ENCODE results near the gene ANKRD2.
"Not testable (repeated sequence)": the region's sequence is repeated elsewhere in the genome, so short reads cannot be mapped to it uniquely, and the experiment has no call there.

The ANKRD2 gene

DNA sequence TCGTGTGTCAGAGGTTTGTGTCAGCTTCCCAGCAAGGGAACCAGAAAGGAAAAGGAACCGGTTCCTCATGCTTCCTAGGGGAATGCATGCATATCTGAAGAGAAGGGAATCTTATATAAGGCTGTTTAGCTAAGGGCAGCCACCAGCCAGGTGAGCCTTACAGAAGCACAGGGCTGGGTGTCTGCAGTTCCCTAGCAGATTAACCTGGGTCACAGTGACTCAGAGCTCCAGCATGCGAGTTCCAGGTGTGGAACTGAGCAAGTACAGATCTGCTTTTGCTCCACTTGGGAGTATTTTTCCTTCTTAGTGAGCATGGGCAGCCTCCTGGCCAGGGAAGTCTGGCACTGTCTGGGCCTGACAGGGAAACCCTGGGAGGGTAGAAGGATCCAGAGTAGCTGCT, 957 bp upstream of the ANKRD2 start:
- DNase-seq (ENCODE audit: low spot score), result no peak

DNA sequence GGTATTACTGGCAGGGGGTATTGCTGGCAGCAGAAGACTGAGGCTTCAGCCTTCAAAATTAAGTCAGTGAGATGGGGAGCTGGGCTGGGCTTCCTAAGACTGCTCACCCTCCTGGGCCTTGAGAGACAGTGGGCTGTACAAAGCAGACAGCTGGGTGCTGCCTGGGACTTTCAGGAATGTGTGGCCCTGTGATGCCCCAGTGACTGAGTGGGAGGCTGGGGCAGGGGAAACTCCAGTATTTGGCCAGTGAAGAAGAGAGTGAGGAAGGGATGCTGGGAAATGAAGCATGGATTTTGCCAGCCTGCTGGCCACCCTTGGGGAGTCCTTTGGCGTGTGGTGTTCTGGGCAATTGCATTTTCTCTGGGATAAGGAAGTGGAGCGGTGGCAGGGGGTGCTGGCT, 442 bp downstream of the ANKRD2 start:
- DNase-seq (ENCODE audit: low spot score), result no peak

DNA sequence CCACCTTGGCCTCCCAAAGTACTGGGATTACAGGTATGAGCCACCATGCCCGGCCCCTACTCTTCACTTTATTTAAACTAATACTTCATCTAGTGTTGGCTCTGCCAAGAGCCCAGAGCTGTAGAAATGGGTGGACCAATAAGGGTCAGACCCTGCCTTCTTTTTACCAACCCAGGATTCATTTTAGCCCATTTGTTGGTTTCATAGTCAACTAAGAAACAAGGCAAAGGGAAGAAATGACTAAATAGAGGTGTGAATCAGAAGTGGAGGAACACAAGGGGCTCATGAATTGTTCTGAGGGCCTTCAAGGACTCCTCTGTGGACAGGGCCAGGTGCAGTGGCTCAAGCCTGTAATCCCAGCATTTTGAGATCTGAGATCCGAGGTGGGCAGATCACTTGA, 1.1 kb downstream of the ANKRD2 start:
- DNase-seq (ENCODE audit: low spot score), result no peak

DNA sequence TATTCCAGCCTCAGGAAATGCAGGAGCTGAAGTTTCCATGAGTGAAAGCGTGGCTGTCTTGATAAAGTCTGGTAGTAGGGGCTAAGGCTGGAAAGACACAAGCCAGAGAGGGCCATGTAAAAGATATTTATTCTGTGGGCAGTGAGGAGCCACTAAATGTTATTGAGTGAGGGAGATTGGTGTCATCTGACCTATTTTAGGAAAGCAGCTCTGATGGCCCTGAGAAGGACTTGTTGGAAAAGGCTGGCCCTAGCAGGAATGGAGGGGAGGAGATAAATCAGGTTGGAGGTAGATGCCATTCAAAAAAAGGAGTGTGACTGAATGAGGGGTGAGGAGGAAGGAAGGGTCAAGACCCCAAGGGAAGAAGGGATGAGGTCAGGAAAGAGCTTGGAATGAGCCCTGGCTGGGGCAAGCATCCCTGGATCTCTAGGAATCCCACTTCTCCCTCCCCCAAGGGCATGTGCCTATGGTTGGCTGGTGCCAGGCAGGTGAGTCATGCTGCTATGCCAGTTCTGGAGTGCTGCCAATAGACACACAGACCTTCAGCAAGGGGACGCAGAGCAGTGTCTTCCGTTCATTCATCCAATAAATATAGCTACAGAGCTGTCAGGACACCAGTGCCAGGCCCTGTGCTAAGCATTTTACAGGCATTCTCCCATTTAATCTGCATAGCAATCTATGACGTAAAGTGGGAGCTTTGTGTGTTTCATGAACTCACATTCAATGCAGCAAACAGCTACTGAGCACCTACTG, 2.0 kb downstream of the ANKRD2 start:
- no peak for DNase-seq (ENCODE audit: low spot score)

DNA sequence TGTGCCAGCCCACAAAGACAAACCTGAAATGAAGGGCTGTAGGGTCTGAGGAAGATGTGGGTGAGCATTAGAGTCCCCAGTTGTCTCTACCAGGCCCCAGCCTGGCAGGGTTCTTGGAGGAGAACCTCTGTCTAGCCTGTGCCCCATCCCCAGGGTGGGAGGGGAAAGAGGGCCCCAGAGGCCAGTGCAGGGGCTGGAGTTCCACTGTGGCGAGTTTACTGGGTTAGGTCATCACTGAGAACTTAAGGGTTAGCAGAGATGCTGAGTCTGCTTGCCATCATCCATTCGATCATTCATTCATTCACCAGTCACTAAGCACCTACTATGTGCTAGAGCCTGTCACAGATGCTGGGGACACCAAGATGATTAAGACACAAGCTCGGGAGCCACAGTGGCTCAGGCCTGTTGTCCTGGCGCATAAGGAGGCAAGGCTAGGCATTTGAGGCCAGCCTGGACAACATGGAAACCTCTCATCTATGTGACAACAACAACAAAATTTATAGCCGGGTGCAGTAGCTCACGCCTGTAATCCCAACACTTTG, 2.6 kb downstream of the ANKRD2 start:
- DNase-seq (ENCODE audit: low spot score), result no peak

DNA sequence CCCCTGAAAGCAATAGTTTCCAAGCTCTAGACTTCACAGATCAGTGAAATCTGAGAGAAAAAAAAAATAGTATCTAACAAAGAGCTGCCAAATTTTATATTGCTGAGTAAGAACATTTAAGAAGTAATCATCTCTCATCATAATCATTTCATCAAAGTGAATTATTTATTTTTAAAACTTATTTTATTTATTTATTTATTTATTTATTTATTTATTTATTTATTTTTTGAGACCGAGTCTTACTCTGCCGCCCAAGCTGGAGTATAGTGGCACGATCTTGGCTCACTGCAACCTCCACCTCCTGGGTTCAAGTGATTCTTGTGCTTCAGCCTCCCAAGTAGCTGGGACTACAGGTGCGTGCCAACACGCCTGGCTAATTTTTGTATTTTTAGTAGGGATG, 3.9 kb downstream of the ANKRD2 start:
- DNase-seq (ENCODE audit: low spot score), result not testable (repeated sequence)

DNA sequence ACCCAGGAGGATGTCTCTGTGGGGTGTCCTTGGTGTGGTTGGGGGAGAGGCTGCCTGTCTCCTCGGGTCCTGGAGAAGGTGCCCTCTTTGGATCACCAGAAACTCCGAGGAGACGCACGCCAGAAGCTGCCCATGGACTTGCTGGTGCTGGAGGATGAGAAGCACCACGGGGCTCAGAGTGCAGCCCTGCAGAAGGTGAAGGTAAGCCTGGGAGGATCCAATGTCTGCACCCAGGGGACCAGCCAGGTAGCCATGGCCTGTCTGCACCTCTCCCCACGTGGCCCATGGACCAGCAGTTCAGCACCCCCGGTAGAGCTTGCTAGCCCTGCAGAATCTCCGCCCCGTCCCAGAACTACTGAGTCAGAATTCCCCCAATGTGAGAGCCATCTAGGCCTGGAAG, 5.1 kb downstream of the ANKRD2 start:
- no peak for DNase-seq (ENCODE audit: low spot score)

DNA sequence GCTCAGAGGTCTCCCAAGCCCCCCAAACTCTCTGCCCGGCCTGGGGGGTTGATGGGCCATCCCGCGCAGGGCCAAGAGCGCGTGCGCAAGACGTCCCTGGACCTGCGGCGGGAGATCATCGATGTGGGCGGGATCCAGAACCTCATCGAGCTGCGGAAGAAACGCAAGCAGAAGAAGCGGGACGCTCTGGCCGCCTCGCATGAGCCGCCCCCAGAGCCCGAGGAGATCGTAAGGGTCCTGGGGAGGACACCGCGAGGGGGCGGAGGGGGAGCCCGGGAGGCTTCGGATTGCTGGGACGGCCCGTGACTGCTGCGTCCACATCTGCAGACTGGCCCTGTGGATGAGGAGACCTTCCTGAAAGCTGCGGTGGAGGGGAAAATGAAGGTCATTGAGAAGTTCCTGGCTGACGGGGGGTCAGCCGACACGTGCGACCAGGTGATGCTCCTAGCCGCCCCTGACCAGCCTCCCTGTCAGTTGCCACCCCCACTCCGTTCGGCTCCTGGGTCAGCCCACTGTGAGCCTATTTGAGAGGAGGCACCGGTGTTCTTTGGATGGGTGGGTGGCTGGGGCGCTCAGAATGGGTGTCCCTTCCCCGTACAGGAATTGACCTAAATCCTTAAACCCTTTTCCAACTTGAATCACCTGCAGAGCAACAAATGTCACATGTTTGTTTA, 5.7 kb downstream of the ANKRD2 start:
- no peak for DNase-seq (ENCODE audit: low spot score)

DNA sequence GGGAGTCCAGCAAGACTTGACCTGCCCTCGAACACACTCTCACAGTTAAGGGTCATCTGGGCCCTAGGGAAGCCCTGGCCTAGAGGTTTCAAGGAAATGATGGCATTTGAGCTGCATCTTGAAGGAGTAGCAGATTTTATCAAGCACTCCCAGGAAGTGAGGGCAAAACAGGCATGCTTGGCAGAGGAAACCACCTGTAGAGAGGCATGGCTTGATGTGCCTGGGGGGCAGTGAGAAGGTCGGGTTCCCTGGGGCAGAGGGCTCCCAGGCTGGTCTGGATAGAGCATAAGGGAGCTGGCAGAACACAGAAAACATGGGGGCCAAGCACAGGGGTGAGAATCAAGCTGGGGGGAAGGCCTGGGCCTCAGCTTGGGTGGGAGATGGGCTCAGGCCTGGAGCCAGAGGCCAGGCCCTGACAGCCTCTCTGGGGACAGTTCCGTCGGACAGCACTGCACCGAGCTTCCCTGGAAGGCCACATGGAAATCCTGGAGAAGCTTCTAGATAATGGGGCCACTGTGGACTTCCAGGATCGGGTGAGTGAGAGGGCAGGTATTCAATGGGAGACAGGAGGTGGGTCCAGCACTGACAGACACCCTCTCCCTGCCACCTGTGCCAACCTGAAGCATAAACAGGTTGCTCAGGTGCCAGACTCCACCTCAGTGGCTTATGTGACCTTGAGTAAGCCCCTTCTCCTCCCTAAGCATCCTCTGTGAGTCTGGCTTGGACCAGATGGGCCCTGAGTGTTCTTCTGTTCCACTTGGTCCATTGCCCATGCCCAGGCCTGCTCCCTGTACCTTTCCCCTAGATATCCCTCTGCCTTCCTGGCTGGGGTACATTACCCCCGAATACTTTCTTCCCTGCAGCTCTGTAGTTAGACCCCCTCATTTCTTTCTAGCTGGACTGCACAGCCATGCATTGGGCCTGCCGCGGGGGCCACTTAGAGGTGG, 8.1 kb downstream of the ANKRD2 start:
- no peak for DNase-seq (ENCODE audit: low spot score)

DNA sequence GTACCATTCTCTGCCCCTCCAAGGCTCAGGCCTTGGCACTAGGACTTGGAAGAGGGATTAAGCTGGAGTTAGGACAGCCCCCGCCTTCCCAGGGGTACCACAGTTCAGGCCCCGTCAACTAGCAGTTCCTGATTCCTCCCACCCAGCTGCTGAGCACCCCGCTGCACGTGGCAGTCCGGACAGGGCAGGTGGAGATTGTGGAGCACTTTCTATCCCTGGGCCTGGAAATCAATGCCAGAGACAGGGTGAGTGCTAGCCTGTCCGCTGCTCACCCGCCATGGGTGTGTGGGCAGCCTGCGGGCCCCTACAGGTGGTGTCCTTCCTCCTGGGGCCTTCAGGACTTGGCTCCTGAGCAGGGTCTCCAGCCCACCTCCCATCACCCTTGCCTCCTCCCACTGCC, 9.6 kb downstream of the ANKRD2 start:
- DNase-seq (ENCODE audit: low spot score), result no peak

DNA sequence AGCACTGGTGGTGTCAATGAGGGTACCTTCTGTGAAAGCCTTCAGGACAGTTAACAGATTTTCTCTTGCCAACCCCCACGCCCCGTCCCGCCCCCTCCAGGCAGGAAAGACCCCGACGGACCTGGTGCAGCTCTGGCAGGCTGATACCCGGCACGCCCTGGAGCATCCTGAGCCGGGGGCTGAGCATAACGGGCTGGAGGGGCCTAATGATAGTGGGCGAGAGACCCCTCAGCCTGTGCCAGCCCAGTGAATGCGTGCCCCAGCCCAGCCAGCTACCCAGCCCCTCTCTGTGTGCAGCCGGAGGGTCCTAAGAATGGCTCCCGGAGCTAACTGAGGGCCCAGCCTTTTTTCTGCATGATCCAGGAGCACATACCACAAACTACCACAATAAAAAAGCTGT, 10.9 kb downstream of the ANKRD2 start:
- DNase-seq (ENCODE audit: low spot score), result no peak

DNA sequence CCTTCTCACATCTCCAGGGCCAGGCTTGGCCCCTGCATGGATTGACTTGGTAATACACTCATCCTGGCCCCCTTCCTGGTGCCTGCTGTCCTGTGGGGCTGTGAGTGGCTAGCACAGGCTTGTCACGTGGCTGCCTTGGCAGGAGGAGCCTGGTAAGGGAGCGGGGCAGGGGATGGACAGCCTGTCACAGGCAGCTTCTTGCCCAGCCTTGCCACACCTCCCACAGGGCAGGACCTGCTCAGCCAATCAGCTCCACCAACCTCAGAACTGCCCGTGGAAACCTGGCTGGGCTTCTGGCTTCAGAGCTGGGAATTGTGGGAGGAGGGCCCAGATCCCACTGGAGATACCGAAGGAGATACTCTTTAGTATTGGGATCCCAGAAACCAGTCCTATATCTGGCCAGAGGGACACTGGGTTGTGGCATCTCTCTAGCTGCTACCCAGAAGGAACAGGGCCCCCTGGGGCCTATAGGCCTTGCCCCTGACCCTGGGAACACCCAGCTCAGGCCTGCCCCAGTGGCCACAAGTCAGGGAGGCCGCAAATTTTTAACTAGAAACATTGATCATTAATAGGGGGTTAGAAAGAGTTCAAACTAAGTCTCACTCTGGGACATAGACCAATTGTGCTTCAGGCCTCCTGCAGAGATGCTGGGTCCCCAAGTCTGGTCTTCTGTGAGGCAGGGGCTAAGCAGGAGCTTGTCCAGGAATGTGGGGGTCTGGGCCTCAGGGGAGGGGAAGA, 11.7 kb downstream of the ANKRD2 start, which contains the start of gene HOGA1:
Gene HOGA1, plus strand, starts transcription at position 330 of the 738 bp plus-strand sequence. Its CDS starts 315 bp downstream, at position 645.
- no peak for DNase-seq (ENCODE audit: low spot score)

DNA sequence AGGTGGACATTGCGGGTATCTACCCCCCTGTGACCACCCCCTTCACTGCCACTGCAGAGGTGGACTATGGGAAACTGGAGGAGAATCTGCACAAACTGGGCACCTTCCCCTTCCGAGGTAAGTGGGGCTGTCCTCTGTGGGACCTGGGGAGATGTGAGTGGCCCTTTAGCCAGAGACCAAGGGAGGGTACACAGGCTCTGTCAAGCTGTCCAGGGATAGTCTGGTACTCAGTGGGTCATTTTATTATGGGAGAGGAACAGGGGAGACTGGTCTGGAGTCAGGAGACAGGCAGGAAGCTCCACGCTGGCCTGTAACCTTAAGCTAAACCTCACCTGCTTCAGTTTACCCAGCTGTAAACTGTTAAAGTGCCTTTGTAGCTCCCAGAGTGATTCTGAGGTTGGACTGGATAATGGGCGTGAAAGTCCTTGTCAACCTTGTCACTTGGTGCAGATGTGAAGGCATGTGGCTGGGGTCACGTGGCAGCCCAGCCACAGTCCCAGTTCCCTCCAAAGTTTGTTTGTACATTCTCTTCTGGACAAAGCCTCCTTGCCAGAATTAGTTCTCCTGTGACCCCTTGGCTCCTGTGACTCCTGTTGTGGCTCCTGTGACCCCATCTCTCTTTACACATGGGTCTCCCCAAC, 12.3 kb downstream of the ANKRD2 start:
- DNase-seq (ENCODE audit: low spot score), result no peak

DNA sequence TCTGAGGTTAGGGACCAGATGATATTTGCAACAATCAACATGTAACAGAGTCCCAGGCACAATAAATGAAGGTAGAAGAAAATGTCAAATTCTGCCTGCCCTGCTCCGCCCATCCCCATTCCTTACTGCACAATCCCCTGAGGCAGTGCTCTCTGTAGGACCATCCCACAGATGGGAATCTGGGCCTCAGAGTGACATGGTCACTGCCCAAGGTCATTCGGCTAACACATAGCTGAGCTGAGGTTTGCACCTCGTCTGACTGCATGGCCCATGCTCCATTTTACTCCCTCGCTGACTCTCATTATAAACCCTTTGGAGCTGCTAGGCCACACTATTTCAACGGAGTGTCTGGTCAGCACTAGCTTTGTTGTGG, 12.8 kb downstream of the ANKRD2 start:
- no peak for DNase-seq (ENCODE audit: low spot score)

DNA sequence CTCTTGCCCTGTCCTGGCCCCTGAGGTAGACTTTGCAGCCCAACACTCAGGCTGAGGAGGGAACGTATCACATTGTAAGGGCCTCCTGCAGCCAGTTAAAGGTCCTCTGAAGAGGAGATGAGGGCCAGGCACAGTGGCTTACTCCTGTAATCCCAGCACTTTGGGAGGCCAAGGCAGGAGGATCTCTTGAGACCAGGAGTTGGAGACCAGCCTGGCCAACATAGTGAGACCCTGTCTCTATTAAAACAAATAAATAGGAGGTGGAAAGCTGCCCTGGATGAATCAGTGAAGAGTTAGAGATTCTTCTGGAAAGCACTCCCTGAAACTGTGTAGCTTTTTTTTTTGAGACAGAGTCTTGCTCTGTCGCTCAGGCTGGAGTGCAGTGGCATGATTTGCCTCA, 14.6 kb downstream of the ANKRD2 start:
- no peak for DNase-seq (ENCODE audit: low spot score)

DNA sequence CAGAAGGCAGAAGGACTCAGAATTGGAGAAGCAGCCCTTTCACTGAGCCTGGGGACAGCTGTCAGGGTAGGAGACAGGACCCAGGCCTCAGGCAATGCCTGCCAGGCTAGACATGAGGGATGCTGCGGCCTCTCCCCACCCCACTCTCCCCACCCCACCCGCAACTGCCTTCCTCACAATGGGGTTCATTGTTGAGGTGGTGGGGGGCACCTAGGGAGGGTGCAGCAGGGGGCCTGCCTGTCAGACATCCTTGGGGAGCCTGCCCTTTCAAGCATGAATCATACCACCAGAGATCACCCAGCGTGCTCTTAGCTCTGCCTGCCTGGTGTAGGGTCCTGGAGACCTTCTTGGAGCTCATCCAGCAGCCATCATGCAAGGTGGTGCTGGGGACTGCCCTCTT, 16.9 kb downstream of the ANKRD2 start, which contains the start of gene C10orf62:
Gene C10orf62, plus strand, starts transcription at position 243 of the 400 bp plus-strand sequence. CDS start 177 bp downstream, outside the sequence.
- no peak for DNase-seq (ENCODE audit: low spot score)

DNA sequence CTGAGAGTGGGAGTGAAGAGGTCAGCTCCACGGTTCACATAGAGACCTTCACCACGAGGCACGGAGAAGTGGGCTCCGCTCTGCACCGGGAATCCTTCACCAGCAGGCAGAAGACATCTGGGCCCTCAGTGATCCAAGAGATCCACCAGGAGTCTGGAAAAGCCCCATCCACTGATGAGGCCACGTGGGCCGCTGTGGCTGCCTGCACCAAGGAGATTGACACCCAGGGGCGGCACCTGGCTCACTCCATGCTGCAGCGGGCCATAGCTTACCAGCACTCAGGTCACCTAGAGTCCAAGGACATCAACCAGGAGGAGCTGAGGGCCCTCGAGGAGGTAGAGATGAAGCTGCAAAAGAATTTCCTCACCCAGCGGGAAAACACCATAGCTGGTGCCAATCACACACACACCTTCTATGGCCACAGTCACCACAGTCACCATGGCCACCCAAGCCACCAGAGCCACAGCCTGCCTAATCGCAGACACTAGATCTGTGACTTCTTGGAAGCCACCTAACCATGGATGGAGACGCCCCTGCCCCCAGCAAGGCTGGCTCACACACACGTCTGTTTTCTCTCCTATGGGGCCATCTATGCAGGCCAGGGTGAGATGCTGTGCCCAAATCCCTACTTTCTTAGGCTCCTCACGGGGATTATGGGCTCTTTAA, 17.6 kb downstream of the ANKRD2 start:
- no peak for DNase-seq (ENCODE audit: low spot score)

DNA sequence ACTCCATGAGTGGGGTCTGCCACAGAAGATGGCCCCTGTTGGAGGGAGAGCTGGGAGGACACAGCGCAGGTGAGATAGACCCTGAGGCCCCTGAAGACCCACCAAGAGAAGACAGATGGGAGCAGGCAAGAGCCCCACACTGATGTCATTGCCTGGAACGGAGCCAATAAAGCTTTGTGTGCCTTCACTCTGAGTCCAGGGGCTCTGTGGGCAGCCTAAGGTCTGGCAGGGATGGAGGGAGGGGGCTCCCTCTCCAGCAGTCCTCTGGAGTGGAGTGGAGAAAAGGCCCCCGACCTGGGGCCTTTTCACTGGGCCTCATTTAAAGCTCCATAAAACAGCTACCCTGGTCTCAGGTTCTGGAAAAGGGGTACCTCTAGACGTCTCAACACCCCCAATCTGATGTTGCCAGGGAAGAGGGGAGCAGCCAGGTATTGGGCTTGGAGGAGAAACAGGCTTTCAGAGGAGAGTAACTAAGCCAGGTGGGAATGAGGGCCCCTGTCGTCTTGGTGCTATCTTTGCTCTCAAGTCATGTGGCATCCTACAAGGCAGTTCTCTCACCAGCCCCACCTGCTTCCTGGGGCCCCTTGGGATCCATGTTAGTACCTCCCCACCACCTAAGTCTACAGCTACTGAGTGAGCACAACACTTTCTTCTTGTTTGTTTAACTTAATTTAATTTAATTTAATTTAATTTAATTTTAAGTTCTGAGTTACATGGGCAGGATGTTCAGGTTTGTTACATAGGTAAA, 18.3 kb downstream of the ANKRD2 start:
- DNase-seq (ENCODE audit: low spot score), result no peak

DNA sequence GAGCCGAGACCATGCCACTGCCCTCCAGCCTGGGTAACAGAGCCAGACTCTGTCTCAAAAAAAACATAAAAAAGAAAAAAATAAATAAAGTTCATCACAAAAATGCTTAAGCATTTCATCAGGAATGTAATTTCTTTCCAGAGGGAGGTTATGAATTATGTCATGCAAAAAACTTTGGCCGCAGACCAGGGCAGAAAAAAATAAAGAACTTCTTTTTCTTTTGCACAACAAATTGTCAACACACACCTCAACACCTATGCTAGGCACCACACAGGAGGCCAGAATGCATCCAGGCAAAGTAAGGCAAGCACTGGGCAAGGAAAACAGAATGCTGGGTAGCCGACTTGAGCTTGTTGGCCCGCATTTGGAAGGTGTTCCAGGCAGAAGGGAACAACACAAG, 20.8 kb downstream of the ANKRD2 start:
- DNase-seq (ENCODE audit: low spot score), result no peak
